Keratinocyte (primary cell): ENCODE data around the gene GAS6. TPM values are rescaled to one million over a fixed set of nuclear protein-coding genes. Genes with fewer than 3 reads are reported as not detected.

Experiments
- DNase-seq: peaks from one replicate; pipeline ENCODE4 v3.0.0-alpha.2; 2011; ENCODE audit warnings: low read depth, missing footprints, low spot score
- FAIRE-seq: peaks from 2 replicates; lab custom pipeline; 2011; peaks lifted over from hg19 to GRCh38; lab: Jason Lieb, UNC
- H2AFZ ChIP-seq: 2 replicates; pipeline ENCODE4 v1.6.0; 2012; ENCODE audit warnings: low read length, control low read depth, inconsistent platforms; ENCODE audit not compliant: control insufficient read depth
- H3K27ac ChIP-seq: 2 replicates; pipeline ENCODE4 v1.5.1; 2011; ENCODE audit warnings: low read length; ENCODE audit not compliant: control insufficient read depth, insufficient read depth
- H3K27me3 ChIP-seq: 3 replicates; pipeline ENCODE4 v1.6.0; 2011; ENCODE audit warnings: low read length; ENCODE audit not compliant: control insufficient read depth, insufficient read depth; ENCODE audit errors: extremely low read depth
- H3K36me3 ChIP-seq, 2 experiments: 2 replicates in 1 of 2; 3 replicates in 1 of 2; pipeline ENCODE4 v1.5.1; 2011; ENCODE audit warnings: low read length in 2 of 2, mild to moderate bottlenecking in 1 of 2; ENCODE audit not compliant: control insufficient read depth in 2 of 2, insufficient read depth in 2 of 2; ENCODE audit errors: extremely low read depth in 1 of 2
- H3K4me1 ChIP-seq: 3 replicates; pipeline ENCODE4 v1.5.1; 2011; ENCODE audit warnings: low read length; ENCODE audit not compliant: control insufficient read depth, insufficient read depth; ENCODE audit errors: extremely low read depth
- H3K4me2 ChIP-seq: 3 replicates; pipeline ENCODE4 v1.6.0; 2011; ENCODE audit warnings: low read depth, low read length; ENCODE audit not compliant: control insufficient read depth, insufficient read depth; ENCODE audit errors: extremely low read depth
- H3K4me3 ChIP-seq, 3 experiments: fragments of 200-600 bp in 1 of 3; sonication (generic) in 1 of 3; 2 replicates in 2 of 3; 3 replicates in 1 of 3; pipeline ENCODE4 v1.5.1; 2011 to 2016; ENCODE audit warnings: low read length in 3 of 3, mild to moderate bottlenecking in 3 of 3, control low read depth in 2 of 3, inconsistent platforms in 1 of 3, low read depth in 1 of 3, mixed read lengths in 1 of 3, mixed run types in 1 of 3, moderate library complexity in 1 of 3; ENCODE audit not compliant: control insufficient read depth in 2 of 3, insufficient read depth in 2 of 3; ENCODE audit errors: extremely low read depth in 1 of 3
- H3K79me2 ChIP-seq: 2 replicates; pipeline ENCODE4 v1.6.0; 2012; ENCODE audit warnings: low read length; ENCODE audit not compliant: control insufficient read depth, insufficient read depth
- H3K9ac ChIP-seq: 3 replicates; pipeline ENCODE4 v1.6.0; 2011; ENCODE audit warnings: low read length; ENCODE audit not compliant: control insufficient read depth, insufficient read depth; ENCODE audit errors: extremely low read depth
- H3K9me1 ChIP-seq: 3 replicates; pipeline ENCODE4 v1.6.0; 2011; ENCODE audit warnings: low read length; ENCODE audit not compliant: control insufficient read depth, insufficient read depth; ENCODE audit errors: extremely low read depth
- H3K9me3 ChIP-seq: 2 replicates; pipeline ENCODE4 v1.5.1; 2012; ENCODE audit warnings: low read depth, low read length; ENCODE audit not compliant: control insufficient read depth
- H4K20me1 ChIP-seq: 3 replicates; pipeline ENCODE4 v1.6.0; 2011; ENCODE audit warnings: low read length; ENCODE audit not compliant: control insufficient read depth, insufficient read depth; ENCODE audit errors: extremely low read depth
- EZH2 ChIP-seq: IDR thresholded peaks from one replicate; pipeline ENCODE4 v1.6.1; 2012; ENCODE audit warnings: inconsistent platforms, mild to moderate bottlenecking, low read length, moderate library complexity
- dilution Hi-C: fragments of 300-500 bp; cut with MboI; formaldehyde crosslinking; loops from one replicate; pipeline ENCODE4 v1.7.0; 2020; ENCODE audit warnings: low sequenced_read_pairs; ENCODE audit not compliant: extremely low pct_ligation_motif_present
- polyA plus RNA-seq, 5 experiments: library from polyadenylated mRNA; depleted of rRNA in 3 of 5; stranded (reverse) in 3 of 5; stranded (forward) in 1 of 5; unstranded in 1 of 5; fragments of >200 nt; gene quantifications; 1 replicate in 1 of 5; 2 replicates in 3 of 5; 3 replicates in 1 of 5; pipeline versions ENCODE4 v1.2.1 to v1.2.3, GENCODE V29; 2011 to 2012; ENCODE audit warnings: missing spikeins in 2 of 5, low read depth in 1 of 5, low replicate concordance in 1 of 5
- TF ChIP-seq, protein P1 (sequence below), 3 experiments: IDR thresholded peaks in 1 of 3; conservative IDR thresholded peaks in 1 of 3; optimal IDR thresholded peaks in 1 of 3; 2 replicates in 2 of 3; 3 replicates in 1 of 3; pipeline versions ENCODE3 to v1.5.1; 2011; ENCODE audit warnings: low read length in 3 of 3, mild to moderate bottlenecking in 3 of 3, moderate library complexity in 2 of 3, control low read depth in 1 of 3, inconsistent platforms in 1 of 3; ENCODE audit not compliant: insufficient read depth in 2 of 3; ENCODE audit errors: extremely low read depth in 1 of 3

Gene GAS6
- polyA plus RNA-seq, 1 donor (not counting 4 experiments of a cell fraction or from before 2014, with no cell fraction given): 163 TPM

DNA sequence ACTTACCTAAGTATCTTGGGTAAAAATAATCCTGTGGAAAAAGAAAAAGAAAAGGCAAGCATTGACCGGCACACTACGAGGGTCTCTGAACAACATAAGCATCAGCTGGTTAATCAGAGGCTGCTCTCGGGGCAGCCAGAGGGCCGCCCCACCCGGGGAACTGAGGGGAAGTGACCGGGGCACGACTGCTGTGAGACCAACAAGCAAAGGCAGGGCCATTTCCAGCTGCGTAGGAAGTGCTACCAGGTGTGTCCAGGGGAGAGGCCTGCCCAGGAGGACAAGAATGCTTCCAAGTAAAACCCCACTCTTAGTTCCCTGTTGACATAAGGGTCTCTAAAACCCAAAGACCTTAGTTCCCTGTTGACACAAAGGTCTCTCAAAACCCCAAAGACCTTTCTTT, 15.9 kb downstream of the GAS6 start:
- dilution Hi-C loops: no loop called here
- Histone ChIP-seq H2AFZ (no peak overlapping the region), H3K4me2 (peak overlapping the region; percentile 75), H3K4me1 (peaks cover 48% of the 10 kb centered on the region), H3K79me2 (peaks cover 92% of the 10 kb centered on the region), H4K20me1 (peaks cover 51% of the 10 kb centered on the region), H3K4me3 (no peak overlapping the region), H3K27ac (peak overlapping the region; percentile 86), H3K36me3 (peaks cover 34 to 57% of the 10 kb centered on the region in 2 experiments), H3K9me1 (peaks cover 8% of the 10 kb centered on the region), H3K9ac (peak overlapping the region; percentile 81), H3K27me3 (no peaks in the 10 kb centered on the region), H3K9me3 (no peaks in the 10 kb centered on the region)
- DNase-seq: no peak
- no peak for TF ChIP-seq EZH2
- TF ChIP-seq, protein P1, sequence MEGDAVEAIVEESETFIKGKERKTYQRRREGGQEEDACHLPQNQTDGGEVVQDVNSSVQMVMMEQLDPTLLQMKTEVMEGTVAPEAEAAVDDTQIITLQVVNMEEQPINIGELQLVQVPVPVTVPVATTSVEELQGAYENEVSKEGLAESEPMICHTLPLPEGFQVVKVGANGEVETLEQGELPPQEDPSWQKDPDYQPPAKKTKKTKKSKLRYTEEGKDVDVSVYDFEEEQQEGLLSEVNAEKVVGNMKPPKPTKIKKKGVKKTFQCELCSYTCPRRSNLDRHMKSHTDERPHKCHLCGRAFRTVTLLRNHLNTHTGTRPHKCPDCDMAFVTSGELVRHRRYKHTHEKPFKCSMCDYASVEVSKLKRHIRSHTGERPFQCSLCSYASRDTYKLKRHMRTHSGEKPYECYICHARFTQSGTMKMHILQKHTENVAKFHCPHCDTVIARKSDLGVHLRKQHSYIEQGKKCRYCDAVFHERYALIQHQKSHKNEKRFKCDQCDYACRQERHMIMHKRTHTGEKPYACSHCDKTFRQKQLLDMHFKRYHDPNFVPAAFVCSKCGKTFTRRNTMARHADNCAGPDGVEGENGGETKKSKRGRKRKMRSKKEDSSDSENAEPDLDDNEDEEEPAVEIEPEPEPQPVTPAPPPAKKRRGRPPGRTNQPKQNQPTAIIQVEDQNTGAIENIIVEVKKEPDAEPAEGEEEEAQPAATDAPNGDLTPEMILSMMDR (optimal IDR thresholded peaks at IDR 0.05 in 1 of 3, IDR thresholded peaks at IDR 0.05 in 1 of 3, conservative IDR thresholded peaks at IDR 0.05 in 1 of 3; ENCODE audit: extremely low read depth in 1 of 3, insufficient read depth in 2 of 3, low read length in 3 of 3): no peak
- no peak for FAIRE-seq

DNA sequence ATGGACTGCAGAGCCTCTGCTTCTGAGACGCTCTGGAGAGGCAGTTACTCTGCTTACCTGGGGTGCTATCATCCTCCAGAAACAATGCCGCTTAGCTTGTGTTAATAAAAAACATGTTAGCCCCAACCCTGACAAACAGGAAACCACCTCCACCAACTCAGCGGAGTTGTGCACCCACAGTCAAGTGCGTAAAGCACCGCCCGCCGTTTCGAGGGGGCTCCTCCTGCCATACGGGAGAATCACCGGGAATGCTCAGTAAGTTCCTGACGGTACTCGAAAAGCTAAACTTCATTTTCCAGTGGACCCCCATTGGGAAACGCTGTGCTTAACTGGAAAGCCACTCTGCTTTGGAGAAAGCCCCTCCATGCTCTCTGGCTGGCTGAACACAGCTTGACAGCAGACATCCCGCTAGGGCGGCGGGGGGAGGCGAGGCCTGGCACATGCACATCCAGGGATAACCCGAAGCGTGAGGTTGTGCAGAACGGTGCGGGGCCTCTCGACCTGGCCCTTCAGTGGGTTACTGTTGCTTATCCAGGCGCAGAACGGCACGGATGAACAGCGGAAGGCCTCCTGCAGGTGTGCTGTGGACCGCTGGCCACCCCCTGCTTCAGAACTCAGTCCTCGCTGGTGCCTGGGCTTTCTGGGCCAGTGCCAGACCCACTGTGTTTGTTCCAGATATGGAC, 17.1 kb downstream of the GAS6 start:
- Histone ChIP-seq H3K4me1 (peaks cover 52% of the 10 kb centered on the region), H3K79me2 (peaks cover 92% of the 10 kb centered on the region), H3K36me3 (peaks cover 33 to 64% of the 10 kb centered on the region in 2 experiments), H3K9me1 (peaks cover 5% of the 10 kb centered on the region), H2AFZ (no peak overlapping the region), H3K4me2 (no peak overlapping the region), H3K27me3 (no peaks in the 10 kb centered on the region), H3K27ac (no peak overlapping the region), H4K20me1 (peaks cover 47% of the 10 kb centered on the region), H3K9ac (no peak overlapping the region), H3K4me3 (no peak overlapping the region), H3K9me3 (no peaks in the 10 kb centered on the region)
- dilution Hi-C loops: no loop called here
- DNase-seq: no peak
- TF ChIP-seq, protein P1 (optimal IDR thresholded peaks at IDR 0.05 in 1 of 3, IDR thresholded peaks at IDR 0.05 in 1 of 3, conservative IDR thresholded peaks at IDR 0.05 in 1 of 3; ENCODE audit: extremely low read depth in 1 of 3, insufficient read depth in 2 of 3, low read length in 3 of 3): no peak
- no peak for TF ChIP-seq EZH2
- no peak for FAIRE-seq
